ENCODE data around the gene NLRP12. TPM values are rescaled to one million over a fixed set of nuclear protein-coding genes. Genes with fewer than 3 reads are reported as not detected.

The NLRP12 gene
- total and polyA plus RNA-seq, 2 experiments from 2014 or later: 1.9 to 7.5 TPM

GRCh38 chr19:53870485-53870844 is 46.4 kb upstream of the NLRP12 start:
- H3K79me2 ChIP-seq (replicated peaks; ENCODE audit: insufficient read depth): peaks cover 28% of the 10 kb centered on the region
- H3K4me3 Mint-ChIP-seq: peak overlapping the region; percentile 63
- no peak for ATAC-seq
- H4K20me1 ChIP-seq (replicated peaks; ENCODE audit: insufficient read depth): peaks cover 8% of the 10 kb centered on the region
- DNase-seq (ENCODE audit: low spot score): no peak
- TF ChIP-seq CREB1 (CRISPR knock-in tag; IDR thresholded peaks at IDR 0.05; ENCODE audit: low read depth) (no peak), REST (IDR thresholded peaks at IDR 0.05; ENCODE audit: unreplicated experiment) (no peak), POLR2AphosphoS5 (IDR thresholded peaks at IDR 0.05; ENCODE audit: low read depth) (no peak), EZH2 (IDR thresholded peaks at IDR 0.05; ENCODE audit: low read depth, unreplicated experiment) (no peak), JUNB (IDR thresholded peaks at IDR 0.05; ENCODE audit: unreplicated experiment) (no peak), ZNF331 (CRISPR knock-in tag; IDR thresholded peaks at IDR 0.05; ENCODE audit: low read depth) (no peak), CTCF (conservative IDR thresholded peaks at IDR 0.05; ENCODE audit: low read depth in 2 of 2) (no peak), ETS1 (IDR thresholded peaks at IDR 0.05) (no peak), STAT1 (IDR thresholded peaks at IDR 0.05; ENCODE audit: unreplicated experiment) (no peak), ZNF114 (CRISPR knock-in tag; IDR thresholded peaks at IDR 0.05) (no peak), ZNF462 (CRISPR knock-in tag; IDR thresholded peaks at IDR 0.05) (no peak), NANOG (IDR thresholded peaks at IDR 0.05; ENCODE audit: borderline replicate concordance) (no peak), EZH2phosphoT487 (IDR thresholded peaks at IDR 0.05; ENCODE audit: unreplicated experiment) (no peak)
- H3K4me1 ChIP-seq (ENCODE audit: insufficient read depth): peaks cover 19% of the 10 kb centered on the region
- 0 out of 2 replicates have a peak overlapping the region, but pooled peaks have one; percentile 68 for H3K27ac Mint-ChIP-seq
- H3K9me2 ChIP-seq (ENCODE audit: insufficient read depth): no peaks in the 10 kb centered on the region
- peaks cover 35% of the 10 kb centered on the region for H3K27me3 Mint-ChIP-seq (ENCODE audit: insufficient read depth, low read depth, poor library complexity)
- H3K36me3 Mint-ChIP-seq (ENCODE audit: low read depth): peaks cover 31% of the 10 kb centered on the region
- H2AFZ ChIP-seq: no peak overlapping the region
- peaks cover 25% of the 10 kb centered on the region for H3F3A ChIP-seq (replicated peaks; ENCODE audit: low read depth)
- H3K27ac ChIP-seq (ENCODE audit: low read depth): peak overlapping the region; percentile 66; the same call in 1 of the 2 replicates
- H3K4me2 ChIP-seq: 0 out of 2 replicates have a peak overlapping the region, but pooled peaks have one; percentile 55
- peaks cover 18% of the 10 kb centered on the region; the same call in 1 of the 2 replicates for H3K36me3 ChIP-seq (ENCODE audit: insufficient read depth)
- H3K27me3 ChIP-seq (ENCODE audit: insufficient read depth): no peaks in the 10 kb centered on the region
- H3K4me1 Mint-ChIP-seq: peaks cover 34% of the 10 kb centered on the region
- H3K9me3 Mint-ChIP-seq: no peaks in the 10 kb centered on the region
- peak overlapping the region; percentile 99; the same call in 1 of the 2 replicates for H3K4me3 ChIP-seq

Measured in GM23338 (cell line).